GM12801 (cell line): Measurements from ENCODE around the gene SUPT6H.

Experiments used
- TF ChIP-seq, protein P1 (sequence below): IDR thresholded peaks from one replicate; pipeline ENCODE4 v1.5.1; 2011; ENCODE audit warnings: control low read depth; ENCODE audit not compliant: insufficient read length; ENCODE audit errors: extremely low read depth

The SUPT6H gene

DNA sequence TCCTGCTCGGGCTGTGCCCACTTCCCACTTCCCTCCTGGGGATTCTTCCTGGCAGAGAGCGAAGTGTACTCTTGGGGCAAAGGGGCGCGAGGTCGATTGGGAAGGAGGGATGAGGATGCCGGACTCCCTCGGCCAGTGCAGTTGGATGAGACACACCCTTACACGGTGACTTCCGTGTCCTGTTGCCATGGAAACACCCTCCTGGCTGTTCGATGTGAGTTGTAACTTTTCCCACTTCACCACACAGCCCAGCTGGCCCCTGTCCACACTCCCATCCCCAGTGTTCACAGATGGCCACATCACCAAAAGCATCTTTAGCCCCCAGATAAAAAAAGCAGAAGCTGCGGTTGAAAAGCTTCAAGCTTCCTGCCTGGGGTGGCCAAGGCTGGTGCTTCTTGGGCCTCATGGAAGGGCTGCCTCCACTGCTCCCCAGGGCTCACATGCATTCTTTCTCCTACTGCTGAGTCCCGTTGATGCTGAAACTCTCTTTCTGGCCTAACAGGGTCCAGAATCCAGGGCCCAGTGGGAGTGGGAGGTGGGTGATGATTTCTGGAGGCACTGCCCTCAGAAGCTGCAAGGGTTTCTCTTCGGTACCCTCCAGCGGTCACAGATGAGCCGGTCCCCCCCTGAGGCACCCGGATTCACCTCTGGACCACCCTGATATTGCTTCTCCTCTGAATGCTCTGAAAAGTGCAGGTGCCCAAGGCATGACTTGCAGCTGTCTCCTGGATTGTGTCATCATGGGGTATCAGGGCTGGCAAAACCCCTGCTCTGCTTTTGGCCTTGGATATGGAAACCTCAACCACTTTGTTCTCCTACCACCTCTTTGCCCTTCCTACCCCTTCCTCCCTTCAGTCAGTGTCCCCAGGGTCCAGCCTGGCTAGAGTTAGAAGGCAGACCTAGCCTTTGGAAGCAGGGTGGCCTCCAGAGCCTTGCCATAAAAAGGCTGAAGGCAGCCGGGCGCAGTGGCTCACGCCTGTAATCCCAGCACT is 79.6 kb downstream of the SUPT6H start:
- TF ChIP-seq, protein P1, sequence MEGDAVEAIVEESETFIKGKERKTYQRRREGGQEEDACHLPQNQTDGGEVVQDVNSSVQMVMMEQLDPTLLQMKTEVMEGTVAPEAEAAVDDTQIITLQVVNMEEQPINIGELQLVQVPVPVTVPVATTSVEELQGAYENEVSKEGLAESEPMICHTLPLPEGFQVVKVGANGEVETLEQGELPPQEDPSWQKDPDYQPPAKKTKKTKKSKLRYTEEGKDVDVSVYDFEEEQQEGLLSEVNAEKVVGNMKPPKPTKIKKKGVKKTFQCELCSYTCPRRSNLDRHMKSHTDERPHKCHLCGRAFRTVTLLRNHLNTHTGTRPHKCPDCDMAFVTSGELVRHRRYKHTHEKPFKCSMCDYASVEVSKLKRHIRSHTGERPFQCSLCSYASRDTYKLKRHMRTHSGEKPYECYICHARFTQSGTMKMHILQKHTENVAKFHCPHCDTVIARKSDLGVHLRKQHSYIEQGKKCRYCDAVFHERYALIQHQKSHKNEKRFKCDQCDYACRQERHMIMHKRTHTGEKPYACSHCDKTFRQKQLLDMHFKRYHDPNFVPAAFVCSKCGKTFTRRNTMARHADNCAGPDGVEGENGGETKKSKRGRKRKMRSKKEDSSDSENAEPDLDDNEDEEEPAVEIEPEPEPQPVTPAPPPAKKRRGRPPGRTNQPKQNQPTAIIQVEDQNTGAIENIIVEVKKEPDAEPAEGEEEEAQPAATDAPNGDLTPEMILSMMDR: no peak

GRCh38 chr17:28743243-28744103 is 81.5 kb downstream of the SUPT6H start, which contains the start of gene TRAF4:
Gene TRAF4 (plus strand): TSS chr17:28744011. CDS start chr17:28744113, 102 bp downstream.
- TF ChIP-seq, protein P1: no peak

DNA sequence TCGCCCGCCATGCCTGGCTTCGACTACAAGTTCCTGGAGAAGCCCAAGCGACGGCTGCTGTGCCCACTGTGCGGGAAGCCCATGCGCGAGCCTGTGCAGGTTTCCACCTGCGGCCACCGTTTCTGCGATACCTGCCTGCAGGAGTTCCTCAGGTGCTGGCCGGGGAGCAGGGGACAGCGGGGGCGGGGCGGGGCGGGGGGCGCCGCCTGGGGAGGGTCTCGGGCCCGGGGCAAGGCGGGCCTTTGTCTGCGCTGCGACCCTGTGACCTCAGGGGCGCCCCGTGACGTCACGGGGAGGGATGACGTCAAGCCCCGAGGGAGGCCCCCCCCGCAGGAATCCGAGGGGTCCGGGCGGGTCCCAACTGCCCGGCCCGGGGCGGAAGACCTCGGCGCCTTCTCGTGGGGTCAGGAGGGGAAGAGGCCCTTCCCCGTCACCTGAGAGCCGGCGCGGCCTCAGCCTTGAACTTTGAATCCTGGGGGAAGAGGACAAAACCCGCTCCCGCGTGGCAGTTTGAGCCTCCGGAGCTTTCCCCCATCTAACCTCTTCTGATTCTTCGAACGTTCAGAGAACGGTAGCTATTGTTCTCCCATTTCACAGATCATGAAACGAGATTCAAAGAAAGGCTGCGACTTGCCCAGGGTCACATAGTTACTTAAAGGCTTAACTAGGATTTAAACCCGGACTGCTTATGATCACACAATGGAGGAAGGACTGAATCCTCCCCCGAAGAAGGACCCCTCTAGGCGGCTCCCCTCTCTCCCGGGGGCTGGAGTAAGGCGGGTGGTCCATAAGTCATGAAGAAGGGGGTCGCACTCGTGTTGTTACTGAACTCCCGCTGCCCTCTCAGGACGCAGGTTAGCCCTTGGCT is 82.3 kb downstream of the SUPT6H start:
- TF ChIP-seq, protein P1: no peak

DNA sequence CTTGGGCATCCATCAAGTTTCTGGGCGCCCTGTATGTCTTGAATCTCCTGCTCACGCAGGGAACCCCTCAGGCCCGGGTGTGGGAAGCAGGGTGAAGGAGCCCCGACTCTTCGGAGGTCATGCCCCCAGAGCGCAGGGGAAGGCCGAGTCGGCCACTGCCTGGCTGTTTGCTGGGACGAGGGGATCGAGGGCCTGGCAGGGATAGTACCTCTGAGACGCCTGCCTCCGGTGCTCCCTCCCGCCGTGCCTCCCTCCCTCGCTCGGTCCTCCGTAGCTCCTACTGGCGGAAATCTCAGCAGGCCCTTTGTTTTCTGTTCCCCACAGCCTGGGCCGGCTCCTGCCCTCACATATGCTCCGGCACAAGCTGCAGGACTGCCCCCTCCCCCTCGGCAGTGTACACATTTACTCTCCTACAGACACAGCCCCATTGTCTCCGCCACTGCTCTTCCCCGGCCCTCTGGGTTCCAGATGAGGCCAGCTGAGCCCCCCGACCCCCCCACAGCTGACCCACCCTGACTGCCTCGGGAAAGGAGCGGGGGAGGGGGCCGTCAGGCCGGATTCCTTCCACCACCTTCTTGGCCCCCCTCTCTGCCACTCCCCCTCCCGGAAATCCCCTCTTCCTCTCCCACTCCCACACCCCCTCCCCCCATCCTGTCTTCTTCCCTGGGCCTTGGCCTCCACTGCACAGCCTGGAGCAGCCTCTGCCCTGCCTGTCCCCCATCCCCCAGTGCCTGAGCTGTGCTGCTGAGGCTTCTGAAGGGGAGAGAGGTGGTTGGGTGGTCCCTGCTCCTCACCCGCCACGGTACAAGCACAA is 83.2 kb downstream of the SUPT6H start:
- TF ChIP-seq, protein P1: no peak

- TF ChIP-seq, protein P1: no peak
Observed at GRCh38 chr17:28745786-28746411, 83.9 kb downstream of the SUPT6H start.

- TF ChIP-seq, protein P1: no peak
Observed at GRCh38 chr17:28746611-28747050, 84.6 kb downstream of the SUPT6H start.
